Hepatocyte (in vitro differentiated cells): ENCODE results near the gene PTPRCAP.

ENCODE experiments used
- EZH2 ChIP-seq: fragments of 200-600 bp; sonication (generic); IDR thresholded peaks from 2 replicates; pipeline ENCODE4 v1.6.1; 2016; ENCODE audit warnings: antibody characterized with exemption, mild to moderate bottlenecking, borderline replicate concordance
- EZH2phosphoT487 ChIP-seq: fragments of 200-600 bp; sonication (generic); IDR thresholded peaks from one replicate; pipeline ENCODE4 v1.6.1; 2018; ENCODE audit warnings: antibody characterized with exemption, mild to moderate bottlenecking, low read depth, moderate library complexity; ENCODE audit not compliant: unreplicated experiment, severe bottlenecking
- TF ChIP-seq, protein P1 (sequence below): fragments of 200-600 bp; sonication (generic); IDR thresholded peaks from 2 replicates; pipeline ENCODE4 v1.5.1; 2016; ENCODE audit warnings: antibody characterized with exemption, mild to moderate bottlenecking; ENCODE audit not compliant: poor library complexity

GRCh38 chr11:67423891-67424613 is 13.4 kb downstream of the PTPRCAP start:
- TF ChIP-seq, protein P1, sequence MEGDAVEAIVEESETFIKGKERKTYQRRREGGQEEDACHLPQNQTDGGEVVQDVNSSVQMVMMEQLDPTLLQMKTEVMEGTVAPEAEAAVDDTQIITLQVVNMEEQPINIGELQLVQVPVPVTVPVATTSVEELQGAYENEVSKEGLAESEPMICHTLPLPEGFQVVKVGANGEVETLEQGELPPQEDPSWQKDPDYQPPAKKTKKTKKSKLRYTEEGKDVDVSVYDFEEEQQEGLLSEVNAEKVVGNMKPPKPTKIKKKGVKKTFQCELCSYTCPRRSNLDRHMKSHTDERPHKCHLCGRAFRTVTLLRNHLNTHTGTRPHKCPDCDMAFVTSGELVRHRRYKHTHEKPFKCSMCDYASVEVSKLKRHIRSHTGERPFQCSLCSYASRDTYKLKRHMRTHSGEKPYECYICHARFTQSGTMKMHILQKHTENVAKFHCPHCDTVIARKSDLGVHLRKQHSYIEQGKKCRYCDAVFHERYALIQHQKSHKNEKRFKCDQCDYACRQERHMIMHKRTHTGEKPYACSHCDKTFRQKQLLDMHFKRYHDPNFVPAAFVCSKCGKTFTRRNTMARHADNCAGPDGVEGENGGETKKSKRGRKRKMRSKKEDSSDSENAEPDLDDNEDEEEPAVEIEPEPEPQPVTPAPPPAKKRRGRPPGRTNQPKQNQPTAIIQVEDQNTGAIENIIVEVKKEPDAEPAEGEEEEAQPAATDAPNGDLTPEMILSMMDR, result no peak
- TF ChIP-seq EZH2phosphoT487 (no peak), EZH2 (no peak)
